Liver (tissue), 9 donors: ENCODE data around the gene EYA4. TPM values are rescaled to one million over a fixed set of nuclear protein-coding genes. Genes with fewer than 3 reads are reported as not detected.

Source experiments
- DNase-seq: peaks from one replicate; pipeline ENCODE4 v3.0.0-alpha.2; 2017; ENCODE audit warnings: low spot score
- H3K27ac ChIP-seq, 2 donors: one replicate each; pipeline ENCODE4 v1.7.0; 2013; ENCODE audit warnings: inconsistent platforms in 2 of 2, low read length in 2 of 2, control low read depth in 1 of 2, low read depth in 1 of 2, mild to moderate bottlenecking in 1 of 2
- H3K27me3 ChIP-seq, 4 donors: one replicate each; pipeline versions ENCODE4 v1.6.1 to v1.7.0; 2013; ENCODE audit warnings: low read length in 3 of 4, inconsistent platforms in 1 of 4, mild to moderate bottlenecking in 1 of 4, moderate library complexity in 1 of 4; ENCODE audit not compliant: control insufficient read depth in 4 of 4, insufficient read depth in 4 of 4
- H3K36me3 ChIP-seq, 4 donors: one replicate each; pipeline versions ENCODE4 v1.6.1 to v1.7.0; 2013; ENCODE audit warnings: low read length in 3 of 4, mild to moderate bottlenecking in 3 of 4, low read depth in 1 of 4, moderate library complexity in 1 of 4; ENCODE audit not compliant: control insufficient read depth in 4 of 4, insufficient read depth in 3 of 4
- H3K4me1 ChIP-seq, 4 donors: one replicate each; pipeline versions ENCODE4 v1.6.1 to v1.7.0; 2013; ENCODE audit warnings: low read length in 3 of 4, mild to moderate bottlenecking in 3 of 4, moderate library complexity in 1 of 4; ENCODE audit not compliant: control insufficient read depth in 4 of 4, insufficient read depth in 4 of 4
- H3K4me3 ChIP-seq, 3 donors: one replicate each; pipeline versions ENCODE4 v1.6.1 to v1.7.0; 2013; ENCODE audit warnings: low read length in 3 of 3, control low read depth in 1 of 3, low read depth in 1 of 3, mild to moderate bottlenecking in 1 of 3
- H3K9ac ChIP-seq, 2 donors: one replicate each; pipeline ENCODE4 v1.7.0; 2013; ENCODE audit warnings: low read length in 2 of 2, mild to moderate bottlenecking in 2 of 2, moderate library complexity in 2 of 2, control low read depth in 1 of 2, low read depth in 1 of 2
- H3K9me3 ChIP-seq, 4 donors: one replicate each; pipeline versions ENCODE4 v1.6.1 to v1.7.0; 2013; ENCODE audit warnings: low read length in 3 of 4; ENCODE audit not compliant: control insufficient read depth in 4 of 4
- ATF3 ChIP-seq: IDR thresholded peaks from 2 replicates; pipeline ENCODE4 v1.6.1; 2016; ENCODE audit warnings: antibody characterized with exemption
- EGR1 ChIP-seq, 2 donors: IDR thresholded peaks; 2 replicates each; pipeline ENCODE4 v1.6.1; 2016 to 2018; ENCODE audit warnings: antibody characterized with exemption in 2 of 2, low read depth in 2 of 2
- FOXA1 ChIP-seq: IDR thresholded peaks from 2 replicates; pipeline ENCODE4 v1.6.1; 2016; ENCODE audit warnings: antibody characterized with exemption
- GABPA ChIP-seq, 2 donors: IDR thresholded peaks in 1 of 2; conservative IDR thresholded peaks in 1 of 2; 2 replicates each; pipeline ENCODE4 v1.6.1; 2016; ENCODE audit warnings: antibody characterized with exemption in 2 of 2, mild to moderate bottlenecking in 1 of 2, moderate library complexity in 1 of 2
- HNF4A ChIP-seq, 2 donors: conservative IDR thresholded peaks; 2 replicates each; pipeline ENCODE4 v1.6.1; 2016; ENCODE audit warnings: antibody characterized with exemption in 2 of 2, mild to moderate bottlenecking in 2 of 2
- HNF4G ChIP-seq: IDR thresholded peaks from 2 replicates; pipeline ENCODE4 v1.6.1; 2016; ENCODE audit warnings: antibody characterized with exemption
- MAX ChIP-seq: IDR thresholded peaks from 2 replicates; pipeline ENCODE4 v1.6.1; 2016; ENCODE audit warnings: antibody characterized with exemption
- NR2F2 ChIP-seq: IDR thresholded peaks from 2 replicates; pipeline ENCODE4 v1.6.1; 2016; ENCODE audit warnings: antibody characterized with exemption
- RAD21 ChIP-seq, 2 donors: IDR thresholded peaks; 2 replicates each; pipeline ENCODE4 v1.6.1; 2016; ENCODE audit warnings: antibody characterized with exemption in 2 of 2, mild to moderate bottlenecking in 2 of 2
- TAF1 ChIP-seq: conservative IDR thresholded peaks from 2 replicates; pipeline ENCODE4 v1.6.1; 2016; ENCODE audit warnings: antibody characterized with exemption, mild to moderate bottlenecking
- YY1 ChIP-seq: IDR thresholded peaks from 2 replicates; pipeline ENCODE4 v1.6.1; 2016; ENCODE audit warnings: antibody characterized with exemption, mild to moderate bottlenecking
- WGBS: extraction: QIAGEN DNeasy Blood & Tissue Kit; methylation state at CpG from one replicate; pipeline ENCODE4 v1.1.7; 2013; 5-methylcytosine and 5-hydroxymethylcytosine counted together
- polyA plus RNA-seq, 2 donors: library from polyadenylated mRNA; stranded (reverse) in 1 of 2; unstranded in 1 of 2; fragments of 200-250 nt in 1 of 2; fragments of >200 nt in 1 of 2; fragmentation: Nextera tagmentation in 1 of 2; extraction: Ambion mirVana in 1 of 2; gene quantifications; one replicate each; pipeline versions ENCODE4 v1.2.1 to v1.2.3, GENCODE V29; 2013 to 2015
- total RNA-seq, 2 donors: library from RNA; depleted of rRNA; stranded (reverse); fragments of >200 nt; gene quantifications; one replicate each; pipeline ENCODE4 v1.2.3, GENCODE V29; 2014
- TF ChIP-seq, protein P1 (sequence below): IDR thresholded peaks from 2 replicates; pipeline ENCODE4 v1.6.1; 2016; ENCODE audit warnings: antibody characterized with exemption
- TF ChIP-seq, protein P2 (sequence below): fragments of 150-350 bp; IDR thresholded peaks from 2 replicates; pipeline ENCODE4 v1.5.1; 2017; ENCODE audit warnings: improper control_type of control experiment, low read depth, low read length; ENCODE audit not compliant: missing input control
- donor health status: healthy.
- donor health status: healthy.
- donor health status: healthy.
- donor health status: healthy.
- donor health status: healthy.

EYA4 gene
- total and polyA plus RNA-seq, 4 donors = 0.05 to 0.50 TPM; not detected in 2

GRCh38 chr6:133392641-133393040, 151.5 kb downstream of the EYA4 start (continued):
- TF ChIP-seq RAD21 (IDR thresholded peaks at IDR 0.05) = no peak

DNA sequence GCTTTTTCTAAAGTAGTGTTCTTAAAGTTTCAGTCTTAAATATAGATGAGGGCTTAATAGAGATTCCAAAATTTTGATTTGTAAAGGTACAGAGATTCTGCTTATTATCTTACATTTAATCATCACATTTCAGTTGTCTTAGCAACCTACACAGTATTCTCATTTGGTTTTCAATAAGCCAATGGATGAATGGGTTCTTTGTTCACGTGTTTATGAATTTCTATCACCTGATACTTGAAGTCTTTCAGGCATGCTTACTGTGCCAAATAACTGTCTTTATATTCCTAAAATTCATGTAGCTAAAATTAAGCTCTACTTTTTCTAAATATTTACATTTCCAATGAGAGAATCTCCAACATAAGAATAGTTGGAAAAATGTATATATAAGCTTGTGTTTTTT, 152.7 kb downstream of the EYA4 start:
- TF ChIP-seq, protein P1, sequence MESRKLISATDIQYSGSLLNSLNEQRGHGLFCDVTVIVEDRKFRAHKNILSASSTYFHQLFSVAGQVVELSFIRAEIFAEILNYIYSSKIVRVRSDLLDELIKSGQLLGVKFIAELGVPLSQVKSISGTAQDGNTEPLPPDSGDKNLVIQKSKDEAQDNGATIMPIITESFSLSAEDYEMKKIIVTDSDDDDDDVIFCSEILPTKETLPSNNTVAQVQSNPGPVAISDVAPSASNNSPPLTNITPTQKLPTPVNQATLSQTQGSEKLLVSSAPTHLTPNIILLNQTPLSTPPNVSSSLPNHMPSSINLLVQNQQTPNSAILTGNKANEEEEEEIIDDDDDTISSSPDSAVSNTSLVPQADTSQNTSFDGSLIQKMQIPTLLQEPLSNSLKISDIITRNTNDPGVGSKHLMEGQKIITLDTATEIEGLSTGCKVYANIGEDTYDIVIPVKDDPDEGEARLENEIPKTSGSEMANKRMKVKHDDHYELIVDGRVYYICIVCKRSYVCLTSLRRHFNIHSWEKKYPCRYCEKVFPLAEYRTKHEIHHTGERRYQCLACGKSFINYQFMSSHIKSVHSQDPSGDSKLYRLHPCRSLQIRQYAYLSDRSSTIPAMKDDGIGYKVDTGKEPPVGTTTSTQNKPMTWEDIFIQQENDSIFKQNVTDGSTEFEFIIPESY = no peak
- no peak for TF ChIP-seq HNF4G
- TF ChIP-seq, protein P2, sequence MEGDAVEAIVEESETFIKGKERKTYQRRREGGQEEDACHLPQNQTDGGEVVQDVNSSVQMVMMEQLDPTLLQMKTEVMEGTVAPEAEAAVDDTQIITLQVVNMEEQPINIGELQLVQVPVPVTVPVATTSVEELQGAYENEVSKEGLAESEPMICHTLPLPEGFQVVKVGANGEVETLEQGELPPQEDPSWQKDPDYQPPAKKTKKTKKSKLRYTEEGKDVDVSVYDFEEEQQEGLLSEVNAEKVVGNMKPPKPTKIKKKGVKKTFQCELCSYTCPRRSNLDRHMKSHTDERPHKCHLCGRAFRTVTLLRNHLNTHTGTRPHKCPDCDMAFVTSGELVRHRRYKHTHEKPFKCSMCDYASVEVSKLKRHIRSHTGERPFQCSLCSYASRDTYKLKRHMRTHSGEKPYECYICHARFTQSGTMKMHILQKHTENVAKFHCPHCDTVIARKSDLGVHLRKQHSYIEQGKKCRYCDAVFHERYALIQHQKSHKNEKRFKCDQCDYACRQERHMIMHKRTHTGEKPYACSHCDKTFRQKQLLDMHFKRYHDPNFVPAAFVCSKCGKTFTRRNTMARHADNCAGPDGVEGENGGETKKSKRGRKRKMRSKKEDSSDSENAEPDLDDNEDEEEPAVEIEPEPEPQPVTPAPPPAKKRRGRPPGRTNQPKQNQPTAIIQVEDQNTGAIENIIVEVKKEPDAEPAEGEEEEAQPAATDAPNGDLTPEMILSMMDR = no peak
- TF ChIP-seq RAD21 (IDR thresholded peaks at IDR 0.05) = no peak
- no peak for TF ChIP-seq HNF4A (conservative IDR thresholded peaks at IDR 0.05)
- no peak for TF ChIP-seq MAX
- TF ChIP-seq GABPA (IDR thresholded peaks at IDR 0.05 in 1 of 2, conservative IDR thresholded peaks at IDR 0.05 in 1 of 2) = no peak
- no peak for TF ChIP-seq YY1
- TF ChIP-seq TAF1 = no peak
- no peak for TF ChIP-seq FOXA1
- no peak for TF ChIP-seq NR2F2
- no peak overlapping the region for H3K4me3 ChIP-seq
- H3K9me3 ChIP-seq = no peaks in the 10 kb centered on the region
- no peaks in the 10 kb centered on the region for H3K27me3 ChIP-seq
- no peak for DNase-seq
- no peaks in the 10 kb centered on the region for H3K4me1 ChIP-seq
- no peak overlapping the region for H3K27ac ChIP-seq
- H3K9ac ChIP-seq = no peak overlapping the region
- H3K36me3 ChIP-seq = no peaks in the 10 kb centered on the region
- WGBS = 83% methylated on average over 1 of the region's 1 CpG

DNA sequence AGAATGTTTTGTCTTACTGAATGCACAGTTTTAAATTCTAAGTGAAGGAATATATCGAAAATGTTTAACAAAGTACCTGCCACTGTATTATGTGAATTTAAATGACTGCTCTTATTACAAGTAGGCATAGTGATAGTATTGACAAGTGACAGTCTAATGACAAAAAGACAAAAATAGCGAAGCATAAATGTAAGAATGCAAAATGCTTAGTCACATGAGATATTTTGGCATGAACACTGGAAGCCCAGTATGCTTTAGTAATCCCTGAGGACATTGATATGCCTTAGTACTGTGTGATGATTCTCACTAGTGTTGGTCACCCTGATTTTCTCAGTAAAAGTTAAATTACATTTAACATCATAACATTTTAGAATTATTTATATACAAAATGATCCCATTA, 153.5 kb downstream of the EYA4 start:
- H3K9me3 ChIP-seq = no peaks in the 10 kb centered on the region
- WGBS = 84% methylated on average over 2 of the region's 2 CpGs
- TF ChIP-seq EGR1 (IDR thresholded peaks at IDR 0.05; ENCODE audit: low read depth in 2 of 2) (no peak), TAF1 (no peak), ATF3 (no peak), FOXA1 (no peak)
- H3K27ac ChIP-seq = no peak overlapping the region
- H3K9ac ChIP-seq = no peak overlapping the region
- no peaks in the 10 kb centered on the region for H3K27me3 ChIP-seq
- no peak overlapping the region for H3K4me3 ChIP-seq
- no peaks in the 10 kb centered on the region for H3K36me3 ChIP-seq
- no peak for DNase-seq
- H3K4me1 ChIP-seq = no peaks in the 10 kb centered on the region
